Neural progenitor cell (in vitro differentiated cells): ENCODE data around the gene ALDH1L1. TPM values are rescaled to one million over a fixed set of nuclear protein-coding genes. Genes with fewer than 3 reads are reported as not detected.

ENCODE experiments used
- DNase-seq: peaks from one replicate; pipeline ENCODE4 v3.0.0-alpha.2; 2016; ENCODE audit warnings: low spot score
- H2AFZ ChIP-seq: fragments of 200-600 bp; sonication (generic); replicated peaks from 2 replicates; pipeline ENCODE4 v1.6.1; 2016; ENCODE audit warnings: antibody characterized with exemption
- H3F3A ChIP-seq: fragments of 200-600 bp; sonication (generic); 2 replicates; pipeline ENCODE4 v1.6.1; 2016; ENCODE audit warnings: antibody characterized with exemption, low read depth
- H3K27ac ChIP-seq: fragments of 200-600 bp; sonication (generic); 2 replicates; pipeline ENCODE4 v1.5.1; 2016; ENCODE audit warnings: mild to moderate bottlenecking
- H3K27me3 ChIP-seq: fragments of 200-600 bp; sonication (generic); 2 replicates; pipeline ENCODE4 v1.6.1; 2016; ENCODE audit warnings: mild to moderate bottlenecking, moderate library complexity
- H3K36me3 ChIP-seq: fragments of 200-600 bp; sonication (generic); 2 replicates; pipeline ENCODE4 v1.5.1; 2016
- H3K4me1 ChIP-seq: fragments of 200-600 bp; sonication (generic); 2 replicates; pipeline ENCODE4 v1.6.1; 2016; ENCODE audit warnings: mixed run types
- H3K4me2 ChIP-seq: fragments of 200-600 bp; sonication (generic); 2 replicates; pipeline ENCODE4 v1.6.1; 2016
- H3K4me3 ChIP-seq: fragments of 200-600 bp; sonication (generic); 2 replicates; pipeline ENCODE4 v1.5.1; 2016
- H3K79me2 ChIP-seq: fragments of 200-600 bp; sonication (generic); 2 replicates; pipeline ENCODE4 v1.6.1; 2016; ENCODE audit warnings: low read depth
- H3K9ac ChIP-seq: fragments of 200-600 bp; sonication (generic); 2 replicates; pipeline ENCODE4 v1.6.1; 2016
- H3K9me3 ChIP-seq: fragments of 200-600 bp; sonication (generic); 2 replicates; pipeline ENCODE4 v1.5.1; 2016; ENCODE audit warnings: low read depth
- H4K20me1 ChIP-seq: fragments of 200-600 bp; sonication (generic); 2 replicates; pipeline ENCODE4 v1.6.1; 2016; ENCODE audit warnings: low read depth
- H3K27ac Mint-ChIP-seq: 3 replicates; pipeline ENCODE4 v1.8.0; 2021; ENCODE audit warnings: mixed read lengths
- H3K27me3 Mint-ChIP-seq: 2 replicates; pipeline ENCODE4 v1.8.0; 2022; ENCODE audit warnings: low read depth, mild to moderate bottlenecking, inconsistent platforms, moderate library complexity, mixed read lengths; ENCODE audit not compliant: insufficient read depth
- H3K36me3 Mint-ChIP-seq: 3 replicates; pipeline ENCODE4 v1.8.0; 2021; ENCODE audit warnings: mixed read lengths
- H3K4me1 Mint-ChIP-seq: 3 replicates; pipeline ENCODE4 v1.8.0; 2021; ENCODE audit warnings: mixed read lengths
- H3K4me3 Mint-ChIP-seq: 3 replicates; pipeline ENCODE4 v1.8.0; 2021; ENCODE audit warnings: mild to moderate bottlenecking, moderate library complexity, mixed read lengths
- H3K9me3 Mint-ChIP-seq: 3 replicates; pipeline ENCODE4 v1.8.0; 2020; ENCODE audit warnings: mixed read lengths
- CTCF ChIP-seq: fragments of 200-600 bp; sonication (generic); IDR thresholded peaks from 2 replicates; pipeline ENCODE4 v1.5.1; 2017; ENCODE audit warnings: antibody characterized with exemption, mild to moderate bottlenecking
- EZH2 ChIP-seq: fragments of 200-600 bp; sonication (generic); IDR thresholded peaks from 2 replicates; pipeline ENCODE4 v1.6.1; 2017; ENCODE audit warnings: antibody characterized with exemption, mild to moderate bottlenecking, moderate library complexity
- EZH2phosphoT487 ChIP-seq: fragments of 200-600 bp; sonication (generic); IDR thresholded peaks from 2 replicates; pipeline ENCODE4 v1.6.1; 2017; ENCODE audit warnings: antibody characterized with exemption
- total RNA-seq: library from RNA; depleted of rRNA; stranded (reverse); fragments of >200 nt; gene quantifications from 2 replicates; pipeline ENCODE4 v1.2.3, GENCODE V29; 2015; ENCODE audit warnings: low replicate concordance

The ALDH1L1 gene
- total RNA-seq, 1 donor from 2014 or later = 0.60 TPM

- TF ChIP-seq EZH2 (no peak), CTCF (no peak), EZH2phosphoT487 (no peak)
- no peaks in the 10 kb centered on the region for H3K36me3 Mint-ChIP-seq
- peaks cover 12% of the 10 kb centered on the region for H3K4me1 Mint-ChIP-seq
Observed at GRCh38 chr3:126125341-126125740, 55.0 kb downstream of the ALDH1L1 start.

GRCh38 chr3:126124896-126125295, 55.5 kb downstream of the ALDH1L1 start:
- Histone ChIP-seq H3K9ac (no peak overlapping the region), H2AFZ (no peak overlapping the region), H3K4me1 (peaks cover 14% of the 10 kb centered on the region), H3K9me3 (no peaks in the 10 kb centered on the region), H3K79me2 (no peaks in the 10 kb centered on the region), H3K4me3 (no peak overlapping the region), H3K4me2 (no peak overlapping the region), H3K27me3 (no peaks in the 10 kb centered on the region), H4K20me1 (no peaks in the 10 kb centered on the region), H3F3A (no peaks in the 10 kb centered on the region), H3K36me3 (no peaks in the 10 kb centered on the region), H3K27ac (no peak overlapping the region)
- TF ChIP-seq EZH2phosphoT487 (no peak), CTCF (no peak), EZH2 (no peak)
- H3K4me3 Mint-ChIP-seq = no peak overlapping the region
- H3K36me3 Mint-ChIP-seq = no peaks in the 10 kb centered on the region
- H3K4me1 Mint-ChIP-seq = peaks cover 12% of the 10 kb centered on the region
- no peaks in the 10 kb centered on the region for H3K9me3 Mint-ChIP-seq
- H3K27me3 Mint-ChIP-seq = peaks cover 2% of the 10 kb centered on the region
- DNase-seq = no peak
- no peak overlapping the region for H3K27ac Mint-ChIP-seq

More at GRCh38 chr3:126125341-126125740, 55.0 kb downstream of the ALDH1L1 start:
- Histone ChIP-seq H3K4me2 (no peak overlapping the region), H3K9me3 (no peaks in the 10 kb centered on the region), H3K27me3 (no peaks in the 10 kb centered on the region), H3K79me2 (no peaks in the 10 kb centered on the region), H3K27ac (no peak overlapping the region), H2AFZ (no peak overlapping the region), H3K9ac (no peak overlapping the region), H3K36me3 (no peaks in the 10 kb centered on the region), H3K4me3 (no peak overlapping the region), H3K4me1 (peaks cover 14% of the 10 kb centered on the region), H3F3A (no peaks in the 10 kb centered on the region), H4K20me1 (no peaks in the 10 kb centered on the region)
- DNase-seq = no peak
- peak overlapping the region; percentile 84 for H3K27ac Mint-ChIP-seq
- H3K27me3 Mint-ChIP-seq = peaks cover 2% of the 10 kb centered on the region
- no peaks in the 10 kb centered on the region for H3K9me3 Mint-ChIP-seq
- no peak overlapping the region for H3K4me3 Mint-ChIP-seq

- peak; percentile 22 for TF ChIP-seq CTCF
- no peak for TF ChIP-seq EZH2
- TF ChIP-seq EZH2phosphoT487 = no peak
- no peaks in the 10 kb centered on the region for H3K36me3 ChIP-seq
- H3K4me1 Mint-ChIP-seq = peaks cover 12% of the 10 kb centered on the region
- peaks cover 2% of the 10 kb centered on the region for H3K27me3 Mint-ChIP-seq
- H3K4me3 ChIP-seq = no peak overlapping the region
- peak overlapping the region; percentile 32 for H2AFZ ChIP-seq
- H4K20me1 ChIP-seq = no peaks in the 10 kb centered on the region
- H3K9me3 Mint-ChIP-seq = no peaks in the 10 kb centered on the region
- peak; percentile 33 for DNase-seq
- H3K36me3 Mint-ChIP-seq = no peaks in the 10 kb centered on the region
- no peak overlapping the region for H3K27ac Mint-ChIP-seq
- no peak overlapping the region for H3K4me2 ChIP-seq
- no peaks in the 10 kb centered on the region for H3K9me3 ChIP-seq
- H3K4me3 Mint-ChIP-seq = no peak overlapping the region
- no peaks in the 10 kb centered on the region for H3K79me2 ChIP-seq
- no peaks in the 10 kb centered on the region for H3F3A ChIP-seq
- H3K27ac ChIP-seq = no peak overlapping the region
- H3K9ac ChIP-seq = no peak overlapping the region
- peaks cover 14% of the 10 kb centered on the region for H3K4me1 ChIP-seq
- H3K27me3 ChIP-seq = no peaks in the 10 kb centered on the region
Observed at GRCh38 chr3:126124148-126124868, 56.1 kb downstream of the ALDH1L1 start.
